ENCODE measurements around the gene NOC4L.

NOC4L gene

DNA sequence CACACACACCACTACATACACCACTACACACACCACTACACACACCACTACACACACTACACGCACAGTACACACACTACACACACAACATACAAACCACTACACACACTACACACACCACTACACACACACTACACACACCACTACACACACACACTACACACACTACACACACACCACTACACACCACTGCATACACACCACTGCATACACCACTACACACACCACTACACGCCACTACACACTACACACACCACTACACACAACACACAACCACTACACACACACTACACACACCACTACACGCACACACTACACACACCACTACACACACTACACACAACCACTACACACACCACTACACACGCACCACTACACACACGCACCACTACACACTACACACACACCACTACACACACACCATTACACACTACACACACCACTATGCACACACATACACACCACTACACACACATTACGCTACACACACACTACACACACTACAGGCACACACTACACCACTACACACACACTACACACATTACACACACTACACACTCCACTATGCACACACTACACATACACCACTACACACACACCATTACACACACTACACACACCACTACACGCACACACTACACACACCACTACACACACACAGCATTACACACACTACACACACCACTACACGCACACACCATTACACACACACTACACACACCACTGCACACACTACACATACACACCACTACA is 12.5 kb downstream of the NOC4L start:
- DNase-seq (ENCODE audit: low spot score) = no peak

DNA sequence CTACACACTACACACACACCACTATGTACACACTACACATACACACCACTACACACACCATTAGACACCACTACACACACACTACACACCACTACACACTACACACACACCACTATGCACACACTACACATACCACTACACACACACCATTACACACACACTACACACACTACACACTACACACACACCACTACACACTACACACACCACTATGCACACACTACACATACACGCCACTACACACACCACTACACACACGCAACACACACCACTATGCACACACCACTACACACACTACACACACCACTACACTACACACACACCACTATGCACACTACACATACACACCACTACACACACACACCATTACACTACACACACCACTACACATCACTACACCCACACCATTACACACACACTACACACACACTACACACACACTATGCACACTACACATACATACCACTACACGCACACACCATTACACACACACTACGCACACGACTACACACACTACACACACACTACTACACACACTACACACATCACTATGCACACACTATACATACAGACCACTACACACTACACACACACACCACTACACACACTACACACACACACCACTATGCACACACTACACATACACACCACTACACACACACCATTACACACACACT is 13.6 kb downstream of the NOC4L start:
- no peak for DNase-seq (ENCODE audit: low spot score)

DNA sequence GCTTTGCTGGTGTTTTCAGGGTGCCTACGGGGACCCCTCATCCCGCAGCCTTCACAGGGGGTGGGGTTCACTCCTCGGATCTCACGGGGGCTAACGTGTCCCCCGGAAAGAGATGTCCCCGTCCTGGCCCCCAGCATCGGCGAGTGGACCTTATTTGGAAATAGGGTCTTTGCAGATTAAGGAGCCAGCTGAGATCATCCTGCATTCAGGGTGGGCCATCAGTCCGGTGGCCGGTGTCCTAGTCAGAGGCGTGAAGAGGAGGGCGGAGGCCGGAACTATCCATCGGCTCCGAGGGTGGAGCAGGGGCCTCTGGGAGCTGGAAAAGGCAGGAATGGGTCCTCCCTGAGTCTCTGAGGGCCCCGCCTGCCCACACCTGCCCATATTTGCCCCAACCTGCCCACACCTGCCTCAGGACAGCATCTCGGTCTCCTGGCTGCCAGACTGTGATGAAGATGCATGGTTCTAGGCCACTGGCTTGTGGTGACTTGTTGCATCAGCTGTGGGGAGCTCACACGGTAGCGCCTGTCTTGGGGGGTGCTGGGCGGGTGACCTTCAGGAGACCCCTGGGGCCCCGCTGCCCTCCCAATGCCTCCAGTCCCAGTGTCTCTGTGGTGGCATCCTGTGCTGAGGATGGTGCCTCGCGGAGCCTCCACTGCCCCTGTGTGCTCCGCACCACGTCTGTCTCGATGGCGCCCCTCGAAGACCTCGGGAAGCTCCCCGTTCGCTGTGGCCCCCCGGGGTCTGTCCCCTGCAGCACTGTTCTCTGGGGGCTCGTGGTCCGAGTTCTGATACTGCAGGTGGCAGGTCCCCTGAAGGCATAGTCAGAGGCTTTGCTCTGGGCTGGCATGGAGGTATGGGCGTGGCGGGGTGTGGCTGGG is 14.7 kb downstream of the NOC4L start:
- DNase-seq (ENCODE audit: low spot score) = no peak

DNA sequence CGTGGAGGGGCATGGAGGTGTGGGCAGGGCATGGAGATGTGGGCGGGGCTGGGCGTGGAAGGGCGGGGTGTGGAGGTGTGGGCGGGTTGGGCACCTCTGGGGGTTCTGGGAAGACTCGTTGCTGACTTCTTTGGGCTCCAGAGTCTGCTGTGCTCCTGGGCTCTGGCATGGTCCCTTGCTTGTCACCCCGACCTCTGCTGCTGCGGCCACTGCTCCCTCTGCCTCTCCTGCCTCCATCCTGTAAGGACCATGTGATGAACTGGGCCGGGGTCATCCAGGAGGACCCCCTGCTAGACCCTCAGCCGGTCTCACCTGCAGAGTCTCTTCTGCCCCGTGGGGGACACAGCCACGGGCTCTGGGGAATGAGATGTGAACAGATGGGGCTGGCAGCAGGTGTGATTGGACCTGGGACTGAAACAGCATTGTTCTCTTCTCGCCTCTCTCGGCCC is 15.3 kb downstream of the NOC4L start:
- no peak for DNase-seq (ENCODE audit: low spot score)

DNA sequence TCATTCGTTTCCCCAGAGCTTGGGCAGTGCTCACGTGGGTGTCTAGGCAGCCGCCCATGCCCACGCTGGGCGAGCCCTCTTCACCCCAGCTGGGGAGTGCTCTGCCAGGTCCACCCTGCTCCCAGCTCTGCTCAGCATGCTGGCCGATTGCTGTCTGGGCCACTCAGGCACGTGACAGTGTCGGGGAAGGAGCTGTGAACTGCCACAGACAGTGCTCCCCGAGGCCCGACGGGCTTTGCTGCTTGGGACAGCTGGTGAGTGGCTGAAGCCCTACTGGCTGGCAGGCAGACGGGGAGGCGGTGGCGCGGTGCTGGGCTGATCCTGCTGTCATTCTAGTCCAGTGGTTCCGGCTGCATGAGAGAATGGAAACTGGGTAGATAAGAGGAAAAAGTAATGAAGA is 15.8 kb downstream of the NOC4L start:
- DNase-seq (ENCODE audit: low spot score) = no peak

DNA sequence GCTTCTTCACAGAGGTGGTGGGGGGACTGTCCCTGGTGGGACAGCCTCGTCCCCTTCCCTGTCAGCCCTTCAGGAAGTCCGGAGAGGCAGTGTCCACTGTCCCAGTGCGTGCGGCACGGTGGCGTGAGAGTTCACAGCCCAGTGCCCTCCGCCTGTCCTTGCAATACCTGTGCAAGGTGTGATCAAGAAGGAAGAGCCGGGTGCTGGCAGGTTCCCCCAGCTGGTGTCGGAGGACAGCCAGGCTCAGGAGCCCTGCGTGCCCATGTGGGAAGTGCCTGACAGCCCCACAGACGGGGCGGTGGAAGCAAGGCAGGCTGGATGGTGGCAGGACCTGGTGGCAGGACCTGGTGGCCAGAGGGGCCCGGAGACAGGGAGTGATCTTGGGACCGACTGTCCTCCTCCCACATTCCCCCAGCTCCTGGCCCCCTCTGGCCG is 16.4 kb downstream of the NOC4L start:
- DNase-seq (ENCODE audit: low spot score) = no peak

DNA sequence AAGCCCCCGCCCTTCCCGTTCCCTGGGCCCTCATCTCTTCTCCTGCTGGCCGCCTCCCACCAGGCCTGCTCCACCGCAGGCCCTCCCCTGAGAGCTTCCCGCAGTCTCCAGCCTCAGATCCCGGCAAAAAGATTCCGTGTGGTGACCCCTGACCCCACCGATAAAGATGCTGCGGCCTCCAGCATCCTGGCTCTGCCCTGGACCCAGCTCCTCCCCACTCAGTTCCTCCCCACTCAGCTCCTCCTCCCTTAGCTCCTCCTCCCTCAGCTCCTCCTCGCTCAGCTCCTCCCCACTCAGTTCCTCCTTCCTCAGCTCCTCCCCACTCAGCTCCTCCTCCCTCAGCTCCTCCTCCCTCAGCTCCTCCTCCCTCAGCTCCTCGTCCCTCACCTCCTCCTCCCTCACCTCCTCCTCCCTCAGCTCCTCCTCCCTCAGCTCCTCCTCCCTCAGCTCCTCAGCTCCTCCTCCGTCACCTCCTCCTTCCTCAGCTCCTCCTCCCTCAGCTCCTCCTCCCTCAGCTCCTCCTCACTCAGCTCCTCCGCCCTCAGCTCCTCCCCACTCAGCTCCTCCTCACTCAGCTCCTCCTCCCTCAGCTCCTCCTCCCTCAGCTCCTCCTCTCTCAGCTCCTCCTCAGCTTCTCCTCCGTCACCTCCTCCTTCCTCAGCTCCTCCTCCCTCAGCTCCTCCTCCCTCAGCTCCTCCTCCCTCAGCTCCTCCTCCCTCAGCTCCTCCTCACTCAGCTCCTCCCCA is 17.0 kb downstream of the NOC4L start:
- no peak for DNase-seq (ENCODE audit: low spot score)

DNA sequence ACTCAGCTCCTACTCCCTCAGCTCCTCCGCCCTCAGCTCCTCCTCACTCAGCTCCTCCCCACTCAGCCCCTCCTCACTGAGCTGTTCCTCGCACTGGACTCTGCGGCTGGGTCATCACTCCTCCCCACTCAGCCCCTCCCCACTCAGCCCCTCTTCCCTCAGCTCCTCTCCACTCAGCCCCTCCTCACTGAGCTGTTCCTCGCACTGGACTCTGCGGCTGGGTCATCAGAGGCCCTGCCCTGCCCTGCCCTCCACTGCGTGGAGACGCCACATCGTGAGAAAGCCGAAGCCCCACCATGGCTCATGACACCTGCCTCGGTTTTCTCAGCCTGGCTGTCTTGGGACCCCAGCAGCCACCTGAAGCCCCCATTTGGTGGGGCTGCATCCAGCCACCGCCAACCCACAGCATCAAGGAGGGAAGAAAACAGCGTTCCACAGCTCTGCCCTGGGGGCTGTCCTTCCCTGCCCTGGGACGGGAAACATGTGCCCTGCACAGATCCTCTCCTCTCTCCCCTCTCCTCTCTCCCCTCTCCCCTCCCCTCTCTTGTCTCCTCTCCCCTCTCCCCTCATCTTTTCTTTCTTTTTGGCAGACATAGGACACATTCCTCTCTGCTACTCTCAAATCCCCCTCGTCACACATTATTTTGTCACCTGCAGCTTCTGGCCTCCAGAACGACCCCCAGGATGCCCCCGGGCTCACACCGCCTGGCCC is 17.7 kb downstream of the NOC4L start:
- DNase-seq (ENCODE audit: low spot score) = no peak

DNA sequence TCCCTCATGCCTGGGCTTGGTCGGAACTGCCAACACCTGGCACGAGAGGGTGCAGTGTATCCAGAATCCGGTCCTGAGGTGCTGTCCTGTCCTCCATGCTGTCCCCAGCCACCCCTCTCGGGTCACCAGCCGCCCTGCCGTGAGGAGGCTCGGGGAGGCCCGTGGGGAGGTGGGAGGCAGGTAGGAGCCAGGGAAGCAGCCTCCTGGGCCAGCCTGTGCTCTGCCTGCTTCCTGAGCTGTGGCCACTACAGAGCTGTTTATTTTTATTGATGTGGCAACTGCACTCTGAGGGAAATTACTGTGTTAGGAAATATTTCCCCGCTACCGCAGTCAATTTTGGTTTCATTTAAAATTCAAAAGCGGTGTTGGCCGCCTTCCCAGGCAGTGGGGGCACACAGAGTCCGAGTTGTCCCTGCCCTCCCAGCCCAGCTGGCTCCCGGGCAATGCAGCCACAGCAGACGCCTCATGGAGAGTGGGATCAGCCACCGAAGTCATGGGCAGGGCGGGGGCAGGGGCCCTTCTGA is 18.3 kb downstream of the NOC4L start:
- DNase-seq (ENCODE audit: low spot score) = no peak

DNA sequence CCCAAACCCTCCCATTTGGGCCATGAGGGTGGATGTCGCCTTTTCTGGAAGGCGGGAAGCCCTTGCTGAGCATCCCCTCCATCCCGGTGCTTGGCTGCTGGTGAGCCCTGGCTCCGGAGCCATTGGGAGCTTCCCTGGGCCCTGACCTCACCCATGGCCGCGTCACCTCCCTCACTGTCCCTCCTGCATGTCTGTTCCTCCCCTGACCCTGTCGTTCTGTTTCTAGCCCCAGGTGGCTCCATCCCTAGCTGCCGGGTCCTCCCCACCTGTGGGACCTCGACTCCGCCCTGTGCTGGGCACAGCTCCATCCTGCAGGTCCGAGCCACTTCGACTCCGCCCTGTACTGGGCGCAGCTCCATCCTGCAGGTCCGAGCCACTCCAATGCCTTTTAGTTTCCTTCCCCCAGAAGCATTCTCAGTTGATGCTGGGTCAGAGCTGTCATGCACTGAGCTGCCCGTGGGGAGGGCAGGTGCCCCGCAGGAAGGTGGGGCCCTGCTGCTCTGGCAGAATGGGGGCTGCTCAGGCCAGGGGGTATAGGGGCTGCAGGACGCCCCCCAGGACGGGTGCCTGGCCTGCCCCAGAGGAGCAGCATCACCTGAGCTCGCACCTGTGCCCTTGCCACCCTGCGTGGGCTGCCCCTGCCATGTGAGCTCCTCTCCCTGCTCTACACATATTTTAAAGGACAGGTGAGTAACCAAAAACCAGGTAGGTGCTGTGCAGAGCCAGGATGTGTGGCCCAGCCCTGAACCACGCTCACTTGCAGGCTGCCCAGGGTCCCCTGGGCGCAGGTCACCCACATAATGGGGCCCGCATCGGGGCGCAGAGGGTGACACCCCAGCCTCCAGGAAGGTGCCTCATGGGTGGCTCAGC is 19.0 kb downstream of the NOC4L start:
- no peak for DNase-seq (ENCODE audit: low spot score)

DNA sequence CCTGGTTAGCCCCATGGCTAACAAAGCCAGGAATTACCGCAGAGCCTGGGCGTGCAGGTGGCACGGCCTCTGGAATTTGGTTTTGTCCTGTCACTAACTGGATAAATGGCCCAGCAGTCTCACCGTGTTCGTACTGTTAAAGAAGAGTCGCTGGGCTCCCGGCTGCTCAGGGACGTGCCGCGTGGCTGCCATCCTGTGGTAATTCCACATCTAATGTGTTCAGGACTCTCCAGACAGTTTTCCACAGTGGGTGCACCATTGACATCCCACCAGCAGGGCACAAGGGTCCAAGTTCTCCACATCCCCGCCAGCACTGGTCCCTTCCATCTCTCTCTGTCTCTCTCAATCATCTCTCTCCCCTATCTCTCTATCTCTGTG is 19.6 kb downstream of the NOC4L start:
- DNase-seq (ENCODE audit: low spot score) = no peak

DNA sequence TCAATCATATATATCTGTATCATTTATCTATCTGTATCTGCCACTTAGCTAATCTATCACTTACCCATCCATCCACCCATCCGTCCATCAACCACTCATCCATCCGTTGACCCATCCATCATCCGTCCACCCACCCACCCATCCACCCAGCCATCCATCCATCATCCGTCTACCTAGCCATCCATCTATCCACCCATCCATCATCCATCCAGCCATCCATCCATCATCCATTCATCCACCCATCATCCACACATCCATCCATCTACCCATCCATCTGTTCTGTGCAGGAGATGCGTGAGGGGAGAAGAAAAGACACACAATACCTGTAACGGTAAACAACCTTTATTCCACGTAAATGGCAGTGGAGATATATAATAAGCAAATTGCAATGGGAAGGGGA is 20.2 kb downstream of the NOC4L start:
- no peak for DNase-seq (ENCODE audit: low spot score)

DNA sequence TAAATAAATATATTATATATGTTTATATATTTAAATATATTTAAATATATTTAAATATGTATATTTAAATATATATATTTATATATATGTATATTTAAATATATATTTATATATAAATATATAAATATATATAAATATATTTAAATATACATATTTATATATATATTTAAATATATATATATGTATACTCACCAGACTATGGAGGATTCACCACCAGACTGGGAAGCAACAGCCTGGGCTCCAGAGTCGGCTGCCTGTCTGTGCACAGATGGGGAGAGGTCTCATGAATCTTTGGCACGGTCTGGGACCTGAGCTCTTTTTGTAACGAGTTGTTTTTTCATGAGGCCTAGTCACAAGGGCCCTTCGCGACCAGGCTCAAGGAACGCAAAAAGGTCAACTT is 21.3 kb downstream of the NOC4L start:
- DNase-seq (ENCODE audit: low spot score) = no peak

DNA sequence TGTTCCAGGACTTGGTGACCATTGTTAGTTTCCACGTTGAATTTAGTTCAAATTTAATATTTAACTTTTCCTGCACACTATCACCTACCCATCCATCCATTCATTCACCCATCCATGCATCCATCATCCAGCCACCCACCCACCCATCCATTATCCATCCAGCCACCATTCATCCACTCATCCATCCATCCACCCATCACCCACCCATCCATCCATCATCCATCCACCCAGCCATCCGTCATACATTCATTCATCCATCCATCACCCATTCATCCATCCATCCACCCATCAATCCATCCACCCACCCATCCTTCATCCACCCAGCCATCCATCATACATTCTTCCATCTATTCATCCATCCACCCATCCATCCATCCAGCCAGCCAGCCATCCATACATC is 21.8 kb downstream of the NOC4L start:
- no peak for DNase-seq (ENCODE audit: low spot score)

DNA sequence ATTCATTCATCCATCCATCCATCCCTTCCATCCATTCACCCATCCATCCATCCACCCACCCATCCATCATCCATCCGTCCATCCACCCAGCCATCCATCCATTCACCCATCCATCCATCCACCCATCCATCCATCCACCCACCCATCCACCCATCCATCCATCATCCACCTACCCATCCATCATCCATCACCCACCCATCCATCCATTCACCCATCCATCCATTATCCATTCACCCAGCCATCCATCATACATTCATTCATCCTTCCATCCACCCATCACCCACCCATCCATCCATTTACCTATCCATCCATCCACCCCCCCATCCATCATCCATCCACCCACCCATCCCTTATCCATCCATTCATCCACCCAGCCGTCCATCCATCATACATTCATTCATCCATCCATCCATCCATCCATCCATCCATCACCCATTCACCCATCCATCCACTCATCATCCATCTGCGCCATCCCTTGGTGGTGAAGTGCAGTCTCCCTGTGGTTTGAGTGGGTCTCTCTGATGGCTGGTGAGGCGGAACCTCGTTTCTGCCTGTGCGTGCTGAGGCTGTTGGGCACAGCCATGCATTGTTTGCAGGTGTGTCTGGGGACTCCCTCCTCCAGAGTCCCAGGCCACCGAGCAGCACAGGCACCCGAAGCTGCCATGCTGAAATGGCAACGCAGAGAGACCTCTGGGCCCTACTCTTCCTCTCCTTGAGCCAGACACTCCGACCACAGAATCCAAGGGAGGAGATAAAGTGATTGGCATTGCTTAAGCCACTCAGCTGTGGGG is 22.7 kb downstream of the NOC4L start:
- DNase-seq (ENCODE audit: low spot score) = no peak

DNA sequence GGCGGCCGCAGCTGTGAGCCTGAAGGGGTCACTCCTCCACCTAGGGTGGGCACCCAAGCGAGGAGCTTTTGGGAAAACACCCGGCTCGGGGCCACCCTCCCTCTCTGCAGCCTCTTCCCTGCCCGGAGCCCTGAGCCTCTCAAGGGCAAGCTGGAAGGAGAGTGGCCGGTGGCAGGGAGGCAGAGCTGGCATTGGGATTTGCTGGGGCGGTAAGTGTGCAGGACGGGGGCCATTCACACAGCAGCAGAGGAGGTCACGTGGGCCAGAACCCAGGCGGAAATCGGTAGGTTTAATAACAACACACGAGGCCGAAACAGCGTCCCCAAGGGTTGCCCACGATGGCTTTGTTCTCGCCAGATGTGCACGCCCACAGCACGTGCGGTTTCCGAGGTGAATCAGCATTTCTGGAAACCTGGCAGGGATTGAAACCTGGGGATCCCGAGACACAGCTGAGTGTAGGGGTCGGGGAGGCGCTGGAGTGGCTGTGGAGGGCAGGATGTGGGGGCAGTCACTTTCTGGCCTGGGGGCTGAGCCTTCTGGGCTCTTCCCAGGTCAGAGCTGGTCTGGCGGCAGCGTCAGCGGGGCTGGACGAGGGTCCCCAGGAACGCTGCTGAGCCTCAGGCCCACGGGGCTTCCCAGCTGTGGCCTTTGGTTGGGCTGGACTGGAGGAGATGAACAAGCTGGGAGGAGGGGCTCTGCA is 23.5 kb downstream of the NOC4L start:
- DNase-seq (ENCODE audit: low spot score) = no peak

DNA sequence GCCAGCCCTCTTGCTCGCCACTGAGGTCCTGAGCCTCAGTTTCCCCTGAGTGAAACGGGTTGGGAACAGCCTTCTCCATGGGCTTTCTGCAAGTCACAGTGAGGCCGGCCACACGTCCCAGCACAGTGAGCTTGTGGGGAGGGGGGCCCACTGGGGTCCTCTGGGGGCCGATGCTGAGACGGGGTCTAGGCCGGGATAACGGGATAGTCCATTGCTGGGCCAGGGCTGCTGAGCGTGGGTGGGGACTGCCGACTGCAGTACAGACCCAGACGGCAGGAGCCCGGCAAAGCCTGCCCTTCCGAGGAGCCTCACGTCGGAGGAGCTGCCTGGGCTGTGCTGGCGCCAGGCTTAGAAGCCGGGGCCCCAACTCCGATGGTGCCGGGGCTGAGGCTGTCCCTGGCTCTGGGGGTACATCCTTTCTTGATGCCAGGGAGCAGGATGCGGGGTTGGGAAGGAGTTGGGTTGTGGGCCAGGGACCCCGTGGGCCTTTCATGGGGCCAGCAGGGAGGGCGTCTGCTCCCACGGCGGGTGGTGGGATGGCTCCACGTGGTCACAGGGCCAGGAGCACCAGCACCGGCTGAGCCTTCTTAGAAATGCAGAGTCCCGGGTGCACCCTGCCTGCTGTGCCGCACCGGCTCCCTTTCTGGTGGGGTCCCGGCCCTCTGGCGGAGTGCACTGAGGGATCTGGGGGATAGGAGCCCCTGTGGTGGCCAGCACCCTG is 24.2 kb downstream of the NOC4L start:
- no peak for DNase-seq (ENCODE audit: low spot score)

DNA sequence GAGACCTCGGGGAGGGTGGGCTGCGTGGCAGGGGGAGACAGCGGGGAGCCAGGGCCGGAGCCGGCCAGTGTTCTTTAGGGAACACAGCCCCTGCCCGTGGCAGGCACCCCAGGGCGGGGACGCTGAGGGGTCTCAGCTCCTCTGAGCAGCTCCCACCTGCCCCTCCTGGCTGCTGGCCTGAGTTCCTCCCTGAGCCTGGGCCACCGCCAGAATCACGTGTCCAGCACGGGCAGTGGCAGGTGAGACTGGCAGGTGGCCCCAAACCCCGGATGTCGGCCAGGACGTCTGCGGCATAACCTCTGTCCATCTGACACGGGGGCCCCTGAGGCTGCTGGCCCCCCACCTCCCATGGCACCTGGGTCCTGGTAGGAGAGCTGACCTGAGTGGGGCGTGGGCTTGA is 25.1 kb downstream of the NOC4L start:
- no peak for DNase-seq (ENCODE audit: low spot score)

Data from hematopoietic multipotent progenitor cell treated with erythropoietin and hydrocortisone succinate and interleukin-3 and kit ligand, for 17 days (in vitro differentiated cells).